ENCODE data around the gene TPSB2.
"Not testable (repeated sequence)": the region's sequence is repeated elsewhere in the genome, so short reads cannot be mapped to it uniquely, and the experiment has no call there.

Gene TPSB2

DNA sequence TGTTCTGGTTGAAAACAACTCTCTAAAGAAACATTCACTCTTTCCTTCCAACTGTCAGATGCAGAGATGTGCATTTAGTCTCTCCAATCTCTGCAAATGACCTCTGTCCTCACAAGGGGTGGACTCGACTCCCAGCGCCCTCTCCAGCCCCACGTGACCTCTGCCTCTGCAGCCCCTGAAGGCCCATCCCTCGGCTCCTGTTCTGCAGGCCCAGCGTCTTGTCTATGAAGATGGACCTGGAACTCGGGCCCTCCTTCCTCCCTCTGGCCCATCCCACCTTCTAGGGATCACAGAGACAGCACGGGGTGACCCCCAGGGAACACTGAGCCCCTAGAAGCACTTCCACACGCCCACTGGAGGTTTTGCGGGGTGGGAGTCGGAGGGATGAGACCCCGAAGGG is 13.4 kb upstream of the TPSB2 start:
- not testable (repeated sequence) for H3K23ac ChIP-seq (ENCODE audit: low read length); H3K36me3 ChIP-seq (ENCODE audit: control insufficient read depth, insufficient read depth, low read length); H3K56ac ChIP-seq (ENCODE audit: low read length); H2BK15ac ChIP-seq (replicated peaks; ENCODE audit: low read depth); H3K79me1 ChIP-seq (ENCODE audit: low read length); H3K4ac ChIP-seq (ENCODE audit: low read depth, low read length); H2BK5ac ChIP-seq (ENCODE audit: low read length); H3K4me3 ChIP-seq (ENCODE audit: low read length); H3K27me3 ChIP-seq (ENCODE audit: insufficient read depth, low read length, poor library complexity); H3K79me2 ChIP-seq (ENCODE audit: control insufficient read depth, insufficient read depth, low read length); H3K9ac ChIP-seq (ENCODE audit: low read length); DNase-seq; H3K27ac ChIP-seq (ENCODE audit: low read depth, low read length); H2BK120ac ChIP-seq (ENCODE audit: low read depth, low read length); H2AK5ac ChIP-seq (ENCODE audit: low read length); H3K4me2 ChIP-seq (ENCODE audit: low read length); H3K18ac ChIP-seq (ENCODE audit: low read length); H3K4me1 ChIP-seq (ENCODE audit: control insufficient read depth, low read depth, low read length); H4K5ac ChIP-seq (ENCODE audit: low read length); H4K8ac ChIP-seq (ENCODE audit: low read depth, low read length)
- no CpG with 5 or more reads among the region's 11 CpGs for WGBS (ENCODE audit: extremely low coverage, insufficient coverage, low lambda C conversion rate)

- DNase-seq; H3K9ac ChIP-seq (ENCODE audit: low read length); H2BK15ac ChIP-seq (replicated peaks; ENCODE audit: low read depth); H2BK5ac ChIP-seq (ENCODE audit: low read length); H3K27ac ChIP-seq (ENCODE audit: low read depth, low read length); H3K27me3 ChIP-seq (ENCODE audit: insufficient read depth, low read length, poor library complexity); H3K4me1 ChIP-seq (ENCODE audit: control insufficient read depth, low read depth, low read length); H3K79me2 ChIP-seq (ENCODE audit: control insufficient read depth, insufficient read depth, low read length); H4K5ac ChIP-seq (ENCODE audit: low read length); H3K4me3 ChIP-seq (ENCODE audit: low read length); H3K79me1 ChIP-seq (ENCODE audit: low read length); H3K18ac ChIP-seq (ENCODE audit: low read length); H3K4ac ChIP-seq (ENCODE audit: low read depth, low read length); H3K23ac ChIP-seq (ENCODE audit: low read length); H3K56ac ChIP-seq (ENCODE audit: low read length); H2BK120ac ChIP-seq (ENCODE audit: low read depth, low read length); H2AK5ac ChIP-seq (ENCODE audit: low read length); H4K8ac ChIP-seq (ENCODE audit: low read depth, low read length); H3K4me2 ChIP-seq (ENCODE audit: low read length); H3K36me3 ChIP-seq (ENCODE audit: control insufficient read depth, insufficient read depth, low read length): not testable (repeated sequence)
- no CpG with 5 or more reads among the region's 15 CpGs for WGBS (ENCODE audit: extremely low coverage, insufficient coverage, low lambda C conversion rate)
Measured at GRCh38 chr16:1241081-1241480, 11.1 kb upstream of the TPSB2 start.

GRCh38 chr16:1240436-1240835 is 10.5 kb upstream of the TPSB2 start, which contains the start of gene TPSAB1:
TPSAB1 (plus strand) TSS chr16:1240705; CDS start chr16:1240939, 234 bp downstream.
- not testable (repeated sequence) for H2BK15ac ChIP-seq (replicated peaks; ENCODE audit: low read depth); H3K36me3 ChIP-seq (ENCODE audit: control insufficient read depth, insufficient read depth, low read length); H3K4me1 ChIP-seq (ENCODE audit: control insufficient read depth, low read depth, low read length); H3K27ac ChIP-seq (ENCODE audit: low read depth, low read length); H2AK5ac ChIP-seq (ENCODE audit: low read length); H3K23ac ChIP-seq (ENCODE audit: low read length); H3K79me2 ChIP-seq (ENCODE audit: control insufficient read depth, insufficient read depth, low read length); H3K56ac ChIP-seq (ENCODE audit: low read length); H3K27me3 ChIP-seq (ENCODE audit: insufficient read depth, low read length, poor library complexity); H3K79me1 ChIP-seq (ENCODE audit: low read length); H4K5ac ChIP-seq (ENCODE audit: low read length); H3K9ac ChIP-seq (ENCODE audit: low read length); H4K8ac ChIP-seq (ENCODE audit: low read depth, low read length); H3K4ac ChIP-seq (ENCODE audit: low read depth, low read length); H3K4me3 ChIP-seq (ENCODE audit: low read length); H3K4me2 ChIP-seq (ENCODE audit: low read length); DNase-seq; H2BK120ac ChIP-seq (ENCODE audit: low read depth, low read length); H2BK5ac ChIP-seq (ENCODE audit: low read length); H3K18ac ChIP-seq (ENCODE audit: low read length)
- WGBS (ENCODE audit: extremely low coverage, insufficient coverage, low lambda C conversion rate): no CpG with 5 or more reads among the region's 12 CpGs

- H2BK120ac ChIP-seq (ENCODE audit: low read depth, low read length); H2AK5ac ChIP-seq (ENCODE audit: low read length); DNase-seq; H3K4me3 ChIP-seq (ENCODE audit: low read length); H4K8ac ChIP-seq (ENCODE audit: low read depth, low read length); H2BK5ac ChIP-seq (ENCODE audit: low read length); H3K56ac ChIP-seq (ENCODE audit: low read length); H3K18ac ChIP-seq (ENCODE audit: low read length); H3K4ac ChIP-seq (ENCODE audit: low read depth, low read length); H2BK15ac ChIP-seq (replicated peaks; ENCODE audit: low read depth); H3K27me3 ChIP-seq (ENCODE audit: insufficient read depth, low read length, poor library complexity); H4K5ac ChIP-seq (ENCODE audit: low read length); H3K79me2 ChIP-seq (ENCODE audit: control insufficient read depth, insufficient read depth, low read length); H3K79me1 ChIP-seq (ENCODE audit: low read length); H3K36me3 ChIP-seq (ENCODE audit: control insufficient read depth, insufficient read depth, low read length); H3K9ac ChIP-seq (ENCODE audit: low read length); H3K4me2 ChIP-seq (ENCODE audit: low read length); H3K23ac ChIP-seq (ENCODE audit: low read length); H3K27ac ChIP-seq (ENCODE audit: low read depth, low read length); H3K4me1 ChIP-seq (ENCODE audit: control insufficient read depth, low read depth, low read length): not testable (repeated sequence)
- no CpG with 5 or more reads among the region's 9 CpGs for WGBS (ENCODE audit: extremely low coverage, insufficient coverage, low lambda C conversion rate)
Measured at GRCh38 chr16:1239575-1239974, 9.6 kb upstream of the TPSB2 start.

- not testable (repeated sequence) for H3K4me3 ChIP-seq (ENCODE audit: low read length); DNase-seq; H3K79me1 ChIP-seq (ENCODE audit: low read length); H3K27ac ChIP-seq (ENCODE audit: low read depth, low read length); H3K79me2 ChIP-seq (ENCODE audit: control insufficient read depth, insufficient read depth, low read length); H2BK120ac ChIP-seq (ENCODE audit: low read depth, low read length); H3K4me1 ChIP-seq (ENCODE audit: control insufficient read depth, low read depth, low read length); H2BK5ac ChIP-seq (ENCODE audit: low read length); H2AK5ac ChIP-seq (ENCODE audit: low read length); H3K56ac ChIP-seq (ENCODE audit: low read length); H4K5ac ChIP-seq (ENCODE audit: low read length); H3K27me3 ChIP-seq (ENCODE audit: insufficient read depth, low read length, poor library complexity); H3K9ac ChIP-seq (ENCODE audit: low read length); H3K23ac ChIP-seq (ENCODE audit: low read length); H2BK15ac ChIP-seq (replicated peaks; ENCODE audit: low read depth); H3K4ac ChIP-seq (ENCODE audit: low read depth, low read length); H3K4me2 ChIP-seq (ENCODE audit: low read length); H3K18ac ChIP-seq (ENCODE audit: low read length); H3K36me3 ChIP-seq (ENCODE audit: control insufficient read depth, insufficient read depth, low read length); H4K8ac ChIP-seq (ENCODE audit: low read depth, low read length)
- no CpG with 5 or more reads among the region's 23 CpGs for WGBS (ENCODE audit: extremely low coverage, insufficient coverage, low lambda C conversion rate)
Measured at GRCh38 chr16:1238909-1239308, 8.9 kb upstream of the TPSB2 start.

DNA sequence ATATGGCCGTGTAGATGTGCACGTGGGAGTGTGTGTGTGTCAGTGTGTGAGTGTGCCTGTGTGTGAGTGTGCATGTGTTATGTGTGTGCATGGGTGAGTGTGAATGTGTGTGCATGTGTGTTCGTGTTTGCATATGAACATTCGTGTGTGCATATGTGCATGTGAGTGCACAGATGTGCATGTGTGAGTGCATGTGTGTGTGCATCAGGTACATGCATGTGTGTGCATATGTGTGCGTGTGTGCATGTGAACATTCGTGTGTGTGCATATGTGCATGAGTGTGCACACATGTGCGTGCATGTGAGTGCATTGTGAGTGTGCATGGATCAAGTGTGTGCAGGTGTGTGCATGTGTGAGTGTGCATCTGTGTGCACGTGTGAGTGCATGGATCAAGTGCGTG is 8.0 kb upstream of the TPSB2 start:
- Histone ChIP-seq H2BK15ac (replicated peaks; ENCODE audit: low read depth) (no peak overlapping the region), H2AK5ac (ENCODE audit: low read length) (no peak overlapping the region), H3K36me3 (ENCODE audit: control insufficient read depth, insufficient read depth, low read length) (no peaks in the 10 kb centered on the region), H2BK120ac (ENCODE audit: low read depth, low read length) (no peak overlapping the region), H3K79me1 (ENCODE audit: low read length) (no peaks in the 10 kb centered on the region), H3K27ac (ENCODE audit: low read depth, low read length) (no peak overlapping the region), H3K18ac (ENCODE audit: low read length) (no peak overlapping the region), H4K5ac (ENCODE audit: low read length) (no peak overlapping the region), H3K4me3 (ENCODE audit: low read length) (no peak overlapping the region), H3K9ac (ENCODE audit: low read length) (no peak overlapping the region), H2BK5ac (ENCODE audit: low read length) (no peak overlapping the region), H3K79me2 (ENCODE audit: control insufficient read depth, insufficient read depth, low read length) (no peaks in the 10 kb centered on the region), H3K4me1 (ENCODE audit: control insufficient read depth, low read depth, low read length) (no peaks in the 10 kb centered on the region), H3K4ac (ENCODE audit: low read depth, low read length) (no peak overlapping the region), H4K8ac (ENCODE audit: low read depth, low read length) (no peak overlapping the region), H3K4me2 (ENCODE audit: low read length) (no peak overlapping the region), H3K27me3 (ENCODE audit: insufficient read depth, low read length, poor library complexity) (no peaks in the 10 kb centered on the region), H3K23ac (ENCODE audit: low read length) (no peak overlapping the region), H3K56ac (ENCODE audit: low read length) (no peak overlapping the region)
- DNase-seq: no peak
- WGBS (ENCODE audit: extremely low coverage, insufficient coverage, low lambda C conversion rate): no CpG with 5 or more reads among the region's 9 CpGs
